A549 (cell line): ENCODE measurements around the gene SNX5. TPM values are rescaled to one million over a fixed set of nuclear protein-coding genes. Genes with fewer than 3 reads are reported as not detected.

Experiments used
- ATAC-seq, 2 experiments: fragments of 200-7000 bp in 1 of 2; fragments of >200 bp in 1 of 2; cut with Nextera tagmentation in 1 of 2; cut with Tn5 transposase in 1 of 2; 3 replicates each; pipeline versions ENCODE4 v1.8.0 to v1.9.1; 2018 to 2020; ENCODE audit warnings: mild to moderate bottlenecking in 1 of 2, moderate library complexity in 1 of 2
- CTCF ChIA-PET: fragments of 300-600 bp; sonication (Branson Sonifier 250); formaldehyde crosslinking; extraction: SDS; loops from one replicate; lab custom pipeline; 2021; ENCODE audit warnings: antibody characterized with exemption, inconsistent platforms; lab: Yijun Ruan, JAX
- POLR2A ChIA-PET: fragments of 350-600 bp; formaldehyde crosslinking; extraction: SDS; loops from one replicate; lab custom pipeline; 2021; ENCODE audit warnings: antibody characterized with exemption, inconsistent platforms; lab: Yijun Ruan, JAX
- DNase-seq, 2 experiments: peaks; one replicate each; pipeline versions ENCODE4 v3.0.0 to v3.0.0-alpha.2; 2011 to 2016; ENCODE audit warnings: low read depth in 1 of 2, low spot score in 1 of 2
- FAIRE-seq: peaks from 2 replicates; lab custom pipeline; 2011; peaks lifted over from hg19 to GRCh38; lab: Jason Lieb, UNC
- H3K27ac ChIP-seq, 2 experiments: fragments of >200 bp; sonication (Bioruptor Twin); formaldehyde crosslinking; 3 replicates each; pipeline ENCODE4 v1.5.1; 2016 to 2017
- H3K4me1 ChIP-seq: fragments of >200 bp; sonication (Bioruptor Twin); formaldehyde crosslinking; 3 replicates; pipeline ENCODE4 v1.6.1; 2016
- H3K4me2 ChIP-seq: fragments of >200 bp; sonication (Bioruptor Twin); formaldehyde crosslinking; 3 replicates; pipeline ENCODE4 v1.6.1; 2016
- H3K4me3 ChIP-seq: fragments of >200 bp; sonication (Bioruptor Twin); formaldehyde crosslinking; 3 replicates; pipeline ENCODE4 v1.5.1; 2016
- H3K9me3 ChIP-seq: fragments of >200 bp; sonication (Bioruptor Twin); formaldehyde crosslinking; 3 replicates; pipeline ENCODE4 v1.6.1; 2016
- CBX2 ChIP-seq: fragments of 200-600 bp; sonication (generic); IDR thresholded peaks from 2 replicates; pipeline ENCODE4 v1.6.1; 2016; ENCODE audit warnings: low read depth, mild to moderate bottlenecking, borderline replicate concordance
- CHD2 ChIP-seq: fragments of 150-350 bp; IDR thresholded peaks from 2 replicates; pipeline ENCODE4 v1.6.1; 2014; ENCODE audit warnings: low read length; ENCODE audit not compliant: partially characterized antibody
- HES2 ChIP-seq: fragments of >200 bp; sonication (Bioruptor Twin); formaldehyde crosslinking; IDR thresholded peaks from 2 replicates; pipeline ENCODE4 v1.6.1; 2016
- HMGXB4 ChIP-seq: fragments of 250-450 bp; sonication (Bioruptor Pico); IDR thresholded peaks from 2 replicates; pipeline ENCODE4 v1.5.0; 2021; ENCODE audit warnings: mild to moderate bottlenecking, moderate library complexity, borderline replicate concordance
- HOXB5 ChIP-seq: fragments of 250-450 bp; sonication (Bioruptor Pico); IDR thresholded peaks from 2 replicates; pipeline ENCODE4 v1.5.0; 2020; ENCODE audit warnings: mild to moderate bottlenecking, moderate library complexity
- KDM5A ChIP-seq: fragments of 200-600 bp; sonication (generic); IDR thresholded peaks from 2 replicates; pipeline ENCODE4 v1.6.1; 2016; ENCODE audit warnings: antibody characterized with exemption, mild to moderate bottlenecking
- MAFK ChIP-seq: fragments of 450-650 bp; IDR thresholded peaks from 2 replicates; pipeline ENCODE4 v1.6.1; 2014; ENCODE audit not compliant: partially characterized antibody
- MAZ ChIP-seq: fragments of 150-350 bp; IDR thresholded peaks from 2 replicates; pipeline ENCODE4 v1.6.1; 2014; ENCODE audit warnings: antibody characterized with exemption, low read depth, low read length, borderline replicate concordance
- NFE2L2 ChIP-seq: fragments of 150-350 bp; conservative IDR thresholded peaks from 2 replicates; pipeline ENCODE4 v1.6.1; 2014; ENCODE audit warnings: low read length
- NPAS2 ChIP-seq: fragments of 250-450 bp; sonication (Bioruptor Pico); IDR thresholded peaks from 2 replicates; pipeline ENCODE4 v1.8.0; 2022; ENCODE audit warnings: mild to moderate bottlenecking, moderate library complexity, borderline replicate concordance
- PBX3 ChIP-seq: IDR thresholded peaks from 2 replicates; pipeline ENCODE4 v1.6.1; 2012
- RAD21 ChIP-seq, 2 experiments: fragments of >200 bp in 1 of 2; sonication (Bioruptor Twin) in 1 of 2; formaldehyde crosslinking in 1 of 2; IDR thresholded peaks in 1 of 2; conservative IDR thresholded peaks in 1 of 2; 2 replicates in 1 of 2; 3 replicates in 1 of 2; pipeline ENCODE4 v1.6.1; 2012 to 2018; ENCODE audit warnings: inconsistent platforms in 1 of 2
- RCOR1 ChIP-seq: fragments of 150-350 bp; IDR thresholded peaks from 2 replicates; pipeline ENCODE4 v1.6.1; 2014; ENCODE audit warnings: antibody characterized with exemption, low read length, low read depth
- REST ChIP-seq: fragments of 200-600 bp; sonication (generic); IDR thresholded peaks from 2 replicates; pipeline ENCODE4 v1.6.1; 2016; ENCODE audit warnings: antibody characterized with exemption, mild to moderate bottlenecking, moderate library complexity
- RFX5 ChIP-seq: fragments of 450-650 bp; IDR thresholded peaks from 2 replicates; pipeline ENCODE4 v1.7.1; 2014; ENCODE audit warnings: antibody characterized with exemption, mild to moderate bottlenecking, moderate library complexity
- RNF2 ChIP-seq: fragments of 200-600 bp; sonication (generic); IDR thresholded peaks from 2 replicates; pipeline ENCODE4 v1.6.1; 2016; ENCODE audit warnings: low read depth, mild to moderate bottlenecking, antibody characterized with exemption, moderate library complexity, borderline replicate concordance
- SMC3 ChIP-seq: fragments of >200 bp; sonication (Bioruptor Twin); formaldehyde crosslinking; IDR thresholded peaks from 3 replicates; pipeline ENCODE4 v1.6.1; 2018; ENCODE audit warnings: inconsistent platforms
- SREBF2 ChIP-seq: fragments of 450-650 bp; IDR thresholded peaks from 2 replicates; pipeline ENCODE4 v1.6.1; 2014; ENCODE audit warnings: mild to moderate bottlenecking, moderate library complexity
- TFCP2L1 ChIP-seq: fragments of 250-450 bp; sonication (Bioruptor Pico); IDR thresholded peaks from 2 replicates; pipeline ENCODE4 v1.5.0; 2021; ENCODE audit warnings: mild to moderate bottlenecking
- TP53 ChIP-seq: fragments of 250-450 bp; sonication (Bioruptor Pico); IDR thresholded peaks from 2 replicates; pipeline ENCODE4 v1.5.0; 2021; ENCODE audit warnings: mild to moderate bottlenecking, moderate library complexity
- ZC3H11A ChIP-seq: fragments of 450-650 bp; IDR thresholded peaks from 2 replicates; pipeline ENCODE4 v1.6.1; 2014; ENCODE audit warnings: antibody characterized with exemption, mild to moderate bottlenecking
- ZFP36 ChIP-seq: fragments of 450-650 bp; IDR thresholded peaks from 2 replicates; pipeline ENCODE4 v1.6.1; 2014; ENCODE audit warnings: borderline replicate concordance; ENCODE audit not compliant: partially characterized antibody
- ZSCAN20 ChIP-seq: fragments of 250-450 bp; sonication (Bioruptor Pico); IDR thresholded peaks from 2 replicates; pipeline ENCODE4 v1.8.0; 2022; ENCODE audit warnings: mild to moderate bottlenecking, moderate library complexity
- WGBS: methylation state at CpG from one replicate; pipeline ENCODE4 v1.1.6; 2017; ENCODE audit errors: missing lambda C conversion rate; 5-methylcytosine and 5-hydroxymethylcytosine counted together
- polyA plus RNA-seq, 4 experiments: library from polyadenylated mRNA; depleted of rRNA in 3 of 4; stranded (reverse); fragments of >200 nt; fragmentation: RNase III in 1 of 4; extraction: RNeasy Plus Mini Kit Qiagen cat#74134 plus additional on column Dnase treatment in 1 of 4; gene quantifications; 2 replicates in 3 of 4; 3 replicates in 1 of 4; pipeline ENCODE4 v1.2.3, GENCODE V29; 2011 to 2017

SNX5 gene
- polyA plus RNA-seq, 2 of the 4 experiments (the other 2 are of a cell fraction): 225 to 342 TPM

- 76% methylated on average over 17 of the region's 17 CpGs for WGBS
- FAIRE-seq (no peak), ATAC-seq (no peak), DNase-seq (no peak)
- H3K4me1 ChIP-seq: peaks cover 8% of the 10 kb centered on the region; the same call in 2 of the 3 replicates
- H3K4me3 ChIP-seq: no peak overlapping the region
- no peak overlapping the region for H3K27ac ChIP-seq
- no peak overlapping the region for H3K4me2 ChIP-seq
- H3K9me3 ChIP-seq: peaks cover 8% of the 10 kb centered on the region
- TF ChIP-seq RAD21 (conservative IDR thresholded peaks at IDR 0.05 in 1 of 2, IDR thresholded peaks at IDR 0.05 in 1 of 2) (no peak), TP53 (CRISPR knock-in tag) (no peak), ZC3H11A (no peak), HES2 (no peak), RFX5 (no peak), CBX2 (no peak), MAFK (no peak), MAZ (no peak), RNF2 (no peak), ZFP36 (no peak), ZSCAN20 (CRISPR knock-in tag) (no peak), SREBF2 (no peak)
- CTCF ChIA-PET: interaction anchor here (1.1 to 3.2 kb wide), 6 partner anchors 11 to 391 kb away, joined by 3 to 25 read pairs (median 5); partner anchors contain the start of gene RRBP1
- POLR2A ChIA-PET: interaction anchor here (0.6 kb wide), 1 partner anchor 121 kb away, joined by 5 read pairs; no protein-coding TSS in a partner anchor
Measured at GRCh38 chr20:17895641-17896171, 72.9 kb downstream of the SNX5 start.

- 23% methylated on average over 3 of the region's 3 CpGs for WGBS
- DNase-seq (no peak), FAIRE-seq (no peak), ATAC-seq (no peak)
- TF ChIP-seq CHD2: no peak
- TF ChIP-seq HMGXB4 (CRISPR knock-in tag): no peak
- no peak for TF ChIP-seq KDM5A
- no peak for TF ChIP-seq RAD21 (conservative IDR thresholded peaks at IDR 0.05 in 1 of 2, IDR thresholded peaks at IDR 0.05 in 1 of 2)
- ChIA-PET POLR2A (no interaction called here), CTCF (interaction anchor here (0.7 to 3.2 kb wide), 2 partner anchors 24 to 212 kb away, joined by 3 to 25 read pairs; partner anchors contain the start of gene RRBP1)
- H3K4me3 ChIP-seq: no peak overlapping the region
- H3K4me1 ChIP-seq: peaks cover 8% of the 10 kb centered on the region; the same call in 2 of the 3 replicates
- H3K27ac ChIP-seq: no peak overlapping the region
- no peak overlapping the region for H3K4me2 ChIP-seq
- peaks cover 27% of the 10 kb centered on the region for H3K9me3 ChIP-seq
Measured at GRCh38 chr20:17893445-17893844, 75.1 kb downstream of the SNX5 start.

GRCh38 chr20:17892189-17892938, 76.2 kb downstream of the SNX5 start:
- FAIRE-seq (no peak), DNase-seq (no peak), ATAC-seq (no peak)
- H3K4me1 ChIP-seq: peaks cover 8% of the 10 kb centered on the region; the same call in 2 of the 3 replicates
- H3K4me2 ChIP-seq: no peak overlapping the region
- WGBS: 10% methylated on average over 2 of the region's 2 CpGs
- H3K9me3 ChIP-seq: peaks cover 32% of the 10 kb centered on the region
- ChIA-PET POLR2A (no interaction called here), CTCF (interaction anchor here (1.4 kb wide), 1 partner anchor 128 kb away, joined by 3 read pairs; no protein-coding TSS in a partner anchor)
- TF ChIP-seq PBX3 (no peak), SMC3 (no peak), TP53 (CRISPR knock-in tag) (no peak), RCOR1 (no peak), NPAS2 (no peak), HOXB5 (no peak), TFCP2L1 (CRISPR knock-in tag) (no peak), NFE2L2 (no peak), REST (no peak)
- H3K27ac ChIP-seq: no peak overlapping the region
- no peak overlapping the region for H3K4me3 ChIP-seq
